NCI-H2107 (cell line): ENCODE measurements around the gene GATB.

ENCODE experiments used
- DNase-seq: peaks from one replicate; lab custom pipeline; 2025; lab: John Stamatoyannopoulos, UW

Gene GATB

GRCh38 chr4:151729731-151730559 lies 30.9 kb downstream of the GATB start:
- DNase-seq, result no peak

- no peak for DNase-seq
These were observed 32.1 kb downstream of the GATB start for GRCh38 chr4:151728679-151729078.

- DNase-seq, result no peak
These were observed 32.8 kb downstream of the GATB start for GRCh38 chr4:151728006-151728405.

- no peak for DNase-seq
These were observed 33.4 kb downstream of the GATB start for GRCh38 chr4:151727365-151727764.

GRCh38 chr4:151725087-151725486 lies 35.7 kb downstream of the GATB start:
- no peak for DNase-seq

GRCh38 chr4:151721916-151722315 lies 38.9 kb downstream of the GATB start:
- DNase-seq, result no peak

GRCh38 chr4:151721466-151721865 lies 39.3 kb downstream of the GATB start:
- DNase-seq, result no peak

- no peak for DNase-seq
These were observed 40.9 kb downstream of the GATB start for GRCh38 chr4:151719956-151720334.

GRCh38 chr4:151718984-151719955 lies 41.5 kb downstream of the GATB start:
- DNase-seq, result no peak

GRCh38 chr4:151717909-151718628 lies 42.7 kb downstream of the GATB start:
- no peak for DNase-seq

- no peak for DNase-seq
These were observed 43.5 kb downstream of the GATB start for GRCh38 chr4:151717314-151717713.

- DNase-seq, result no peak
These were observed 44.5 kb downstream of the GATB start for GRCh38 chr4:151716324-151716723.

- no peak for DNase-seq
These were observed 44.9 kb downstream of the GATB start for GRCh38 chr4:151715881-151716280.

GRCh38 chr4:151712777-151713176 lies 48.0 kb downstream of the GATB start:
- no peak for DNase-seq

GRCh38 chr4:151711646-151712045 lies 49.2 kb downstream of the GATB start:
- DNase-seq, result no peak

GRCh38 chr4:151709587-151709986 lies 51.2 kb downstream of the GATB start:
- no peak for DNase-seq

- DNase-seq, result no peak
These were observed 51.7 kb downstream of the GATB start for GRCh38 chr4:151709071-151709470.

GRCh38 chr4:151708100-151708499 lies 52.7 kb downstream of the GATB start:
- no peak for DNase-seq

- no peak for DNase-seq
These were observed 57.4 kb downstream of the GATB start for GRCh38 chr4:151703401-151703800.

GRCh38 chr4:151702256-151702655 lies 58.6 kb downstream of the GATB start:
- no peak for DNase-seq

- no peak for DNase-seq
These were observed 60.1 kb downstream of the GATB start for GRCh38 chr4:151700566-151701316.

GRCh38 chr4:151698213-151698612 lies 62.6 kb downstream of the GATB start:
- no peak for DNase-seq
